GM10248 (cell line): ENCODE measurements around the gene SHISA5.
"Not testable (repeated sequence)": the region's sequence is repeated elsewhere in the genome, so short reads cannot be mapped to it uniquely, and the experiment has no call there.

Experiments used
- CTCF ChIA-PET: fragments of 300-600 bp; sonication (Branson Sonifier 250); formaldehyde crosslinking; extraction: SDS; loops from one replicate; lab custom pipeline; 2021; ENCODE audit warnings: antibody characterized with exemption; lab: Yijun Ruan, JAX
- POLR2A ChIA-PET: fragments of 350-650 bp; sonication (Branson Sonifier 250); formaldehyde crosslinking; extraction: SDS; loops from one replicate; lab custom pipeline; 2020; ENCODE audit warnings: antibody characterized with exemption; lab: Yijun Ruan, JAX
- DNase-seq: peaks from one replicate; pipeline ENCODE4 v3.0.0; 2012; ENCODE audit errors: extremely low spot score
- TF ChIP-seq, protein P1 (sequence below): IDR thresholded peaks from 2 replicates; pipeline ENCODE4 v1.5.1; 2012; ENCODE audit warnings: mild to moderate bottlenecking, low read depth; ENCODE audit errors: extremely low read depth, missing control alignments, control extremely low read depth

Gene SHISA5

DNA sequence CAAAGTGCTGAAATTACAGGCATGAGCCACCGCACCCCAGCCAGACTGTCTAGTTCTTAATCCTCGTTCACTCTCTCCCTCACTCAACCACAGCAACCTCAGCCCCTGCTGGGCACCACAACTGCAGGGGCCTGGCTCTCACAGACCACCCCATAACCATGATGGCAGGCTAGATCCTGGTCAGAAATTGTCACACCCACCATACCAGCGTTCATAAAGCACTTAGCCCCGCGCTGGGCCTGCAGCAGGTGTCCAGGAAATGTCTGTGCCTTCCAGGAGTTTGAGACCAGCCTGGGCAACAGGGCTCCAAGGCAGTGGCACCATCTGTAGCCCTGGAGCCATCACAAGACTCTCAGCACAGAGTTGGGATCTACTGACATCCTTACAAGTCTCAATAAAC lies 1.9 kb downstream of the SHISA5 start:
- no peak for DNase-seq
- TF ChIP-seq, protein P1, sequence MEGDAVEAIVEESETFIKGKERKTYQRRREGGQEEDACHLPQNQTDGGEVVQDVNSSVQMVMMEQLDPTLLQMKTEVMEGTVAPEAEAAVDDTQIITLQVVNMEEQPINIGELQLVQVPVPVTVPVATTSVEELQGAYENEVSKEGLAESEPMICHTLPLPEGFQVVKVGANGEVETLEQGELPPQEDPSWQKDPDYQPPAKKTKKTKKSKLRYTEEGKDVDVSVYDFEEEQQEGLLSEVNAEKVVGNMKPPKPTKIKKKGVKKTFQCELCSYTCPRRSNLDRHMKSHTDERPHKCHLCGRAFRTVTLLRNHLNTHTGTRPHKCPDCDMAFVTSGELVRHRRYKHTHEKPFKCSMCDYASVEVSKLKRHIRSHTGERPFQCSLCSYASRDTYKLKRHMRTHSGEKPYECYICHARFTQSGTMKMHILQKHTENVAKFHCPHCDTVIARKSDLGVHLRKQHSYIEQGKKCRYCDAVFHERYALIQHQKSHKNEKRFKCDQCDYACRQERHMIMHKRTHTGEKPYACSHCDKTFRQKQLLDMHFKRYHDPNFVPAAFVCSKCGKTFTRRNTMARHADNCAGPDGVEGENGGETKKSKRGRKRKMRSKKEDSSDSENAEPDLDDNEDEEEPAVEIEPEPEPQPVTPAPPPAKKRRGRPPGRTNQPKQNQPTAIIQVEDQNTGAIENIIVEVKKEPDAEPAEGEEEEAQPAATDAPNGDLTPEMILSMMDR, result no peak
- CTCF ChIA-PET, result no interaction called here
- POLR2A ChIA-PET, result no interaction called here

DNA sequence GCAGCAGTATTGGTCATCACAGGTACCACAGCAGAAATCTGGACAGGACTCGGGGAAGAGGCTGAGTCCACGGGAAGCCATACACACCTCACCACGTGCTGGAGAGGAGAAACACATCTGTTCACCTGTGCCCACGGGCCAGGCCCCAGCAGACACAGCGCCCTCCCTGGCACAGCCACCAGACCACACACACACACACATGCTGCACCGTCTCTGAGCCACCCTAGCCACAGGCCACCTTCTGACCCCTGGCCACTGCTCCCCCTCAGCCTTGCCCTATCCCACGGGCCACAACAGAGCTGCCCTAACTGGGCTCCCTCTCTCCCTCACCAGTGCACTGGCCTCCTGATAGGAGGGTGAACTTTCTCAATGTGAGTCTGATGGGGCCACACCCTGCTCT lies 2.8 kb downstream of the SHISA5 start:
- TF ChIP-seq, protein P1, result no peak
- CTCF ChIA-PET, result no interaction called here
- POLR2A ChIA-PET, result no interaction called here
- no peak for DNase-seq

DNA sequence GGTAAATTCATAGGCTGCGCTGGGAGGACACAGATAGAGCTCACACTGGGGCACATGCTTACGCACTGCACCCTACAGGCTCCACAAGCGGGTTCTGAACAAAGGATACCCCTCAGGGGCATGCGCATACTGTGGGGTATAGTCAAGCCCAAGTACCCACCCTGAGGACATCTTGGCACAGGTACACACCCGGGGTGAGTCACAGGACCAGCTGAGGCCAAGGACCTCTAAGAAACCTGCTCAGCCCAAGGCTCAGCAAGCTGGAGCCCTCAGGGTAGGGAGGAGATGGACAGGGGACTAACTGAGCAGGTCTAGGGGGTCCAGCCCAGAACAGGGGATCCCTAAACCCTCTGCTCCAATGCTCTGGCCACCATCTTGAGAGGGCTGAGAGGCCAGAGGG lies 3.3 kb downstream of the SHISA5 start:
- CTCF ChIA-PET, result no interaction called here
- no peak for DNase-seq
- TF ChIP-seq, protein P1, result no peak
- POLR2A ChIA-PET, result no interaction called here

DNA sequence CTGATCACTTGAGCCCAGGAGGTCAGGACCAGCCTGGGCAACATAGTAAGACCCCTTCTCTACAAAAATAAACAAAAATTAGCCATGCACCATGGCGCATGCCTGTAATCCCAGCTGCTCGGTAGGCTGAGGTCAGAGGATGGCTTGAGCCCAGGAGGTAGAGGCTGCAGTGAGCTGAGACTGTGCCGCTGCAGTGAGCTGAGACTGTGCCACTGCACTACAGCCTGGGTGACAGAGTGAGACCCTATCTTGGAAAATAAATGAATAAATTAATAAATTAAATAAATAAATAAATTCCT lies 10.8 kb downstream of the SHISA5 start:
- POLR2A ChIA-PET, result no interaction called here
- CTCF ChIA-PET, result interaction anchor here (1.5 kb wide), 1 partner anchor 56 kb away, joined by 4 read pairs; no protein-coding TSS in a partner anchor
- TF ChIP-seq, protein P1, result no peak
- DNase-seq, result no peak

DNA sequence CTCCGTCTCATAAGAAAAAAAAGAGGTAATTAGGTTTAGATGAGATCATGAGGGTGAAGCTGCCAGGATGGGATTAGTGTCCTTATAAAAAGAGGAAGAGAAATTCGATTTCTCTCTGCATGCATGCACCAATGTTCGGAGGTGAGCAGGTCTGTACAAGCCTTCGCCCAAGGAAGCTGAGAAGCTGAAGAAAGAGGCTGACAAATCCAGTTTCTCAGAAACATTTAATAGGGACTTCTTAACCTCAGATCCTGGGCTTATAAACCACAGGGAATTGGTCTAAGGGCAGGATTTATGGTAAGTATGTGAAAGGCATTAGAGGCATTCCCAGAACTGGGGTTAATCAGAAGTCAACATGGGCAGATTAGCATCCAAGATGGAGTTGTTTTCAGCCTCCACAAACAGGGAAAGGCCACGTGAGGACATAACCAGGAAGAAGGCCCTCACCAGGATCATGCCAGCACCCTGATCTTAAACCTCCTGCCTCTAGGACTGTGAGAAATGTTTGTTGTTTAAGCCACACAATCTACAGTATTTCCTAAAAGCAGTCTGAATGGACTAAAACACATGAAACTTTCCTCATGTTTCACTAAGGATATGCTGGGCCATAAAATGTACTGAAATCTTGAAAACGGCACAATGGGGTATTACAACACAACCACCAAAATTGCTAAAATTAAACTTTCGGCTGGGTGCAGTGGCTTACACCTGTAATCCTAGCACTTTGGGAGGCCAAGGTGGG lies 11.3 kb downstream of the SHISA5 start:
- ChIA-PET POLR2A (no interaction called here), CTCF (no interaction called here)
- TF ChIP-seq, protein P1, result no peak
- peak; percentile 48 for DNase-seq

DNA sequence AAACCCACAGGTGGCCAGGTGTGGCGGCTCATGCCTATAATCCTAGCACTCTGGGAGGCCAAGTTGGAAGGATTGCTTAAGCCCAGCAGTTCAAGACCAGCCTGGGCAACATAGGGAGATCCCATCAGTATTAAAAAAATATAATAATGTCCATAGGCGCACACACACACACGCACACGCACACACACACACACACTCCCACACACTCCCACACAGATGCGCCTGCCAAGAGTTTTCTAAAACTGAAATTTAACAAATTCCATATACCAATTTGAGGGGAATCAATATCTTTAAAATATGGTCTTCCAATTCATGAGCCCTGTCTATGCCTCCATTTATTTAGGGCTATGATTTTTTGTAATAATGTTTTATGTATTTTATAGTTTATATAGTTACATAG lies 17.0 kb downstream of the SHISA5 start:
- no peak for DNase-seq
- POLR2A ChIA-PET, result no interaction called here
- CTCF ChIA-PET, result no interaction called here
- TF ChIP-seq, protein P1, result no peak

DNA sequence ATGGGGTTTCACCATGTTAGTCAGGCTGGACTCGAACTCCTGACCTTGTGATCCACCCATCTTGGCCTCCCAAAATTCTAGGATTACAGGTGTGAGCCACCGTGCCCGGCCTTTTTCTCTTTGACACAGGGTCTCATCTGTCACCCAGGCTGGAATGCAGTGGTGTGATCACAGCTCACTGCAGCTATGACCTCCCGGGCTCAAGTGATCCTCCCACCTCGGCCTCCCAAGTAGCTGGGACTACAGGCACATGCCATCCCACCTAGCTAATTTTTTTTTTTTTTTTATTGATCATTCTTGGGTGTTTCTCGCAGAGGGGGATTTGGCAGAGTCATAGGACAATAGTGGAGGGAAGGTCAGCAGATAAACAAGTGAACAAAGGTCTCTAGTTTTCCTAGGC lies 21.2 kb downstream of the SHISA5 start:
- CTCF ChIA-PET, result interaction anchor here (1.8 to 2.4 kb wide), 2 partner anchors 10 to 20 kb away, joined by 5 to 6 read pairs; no protein-coding TSS in a partner anchor
- POLR2A ChIA-PET, DNase-seq: not testable (repeated sequence)

DNA sequence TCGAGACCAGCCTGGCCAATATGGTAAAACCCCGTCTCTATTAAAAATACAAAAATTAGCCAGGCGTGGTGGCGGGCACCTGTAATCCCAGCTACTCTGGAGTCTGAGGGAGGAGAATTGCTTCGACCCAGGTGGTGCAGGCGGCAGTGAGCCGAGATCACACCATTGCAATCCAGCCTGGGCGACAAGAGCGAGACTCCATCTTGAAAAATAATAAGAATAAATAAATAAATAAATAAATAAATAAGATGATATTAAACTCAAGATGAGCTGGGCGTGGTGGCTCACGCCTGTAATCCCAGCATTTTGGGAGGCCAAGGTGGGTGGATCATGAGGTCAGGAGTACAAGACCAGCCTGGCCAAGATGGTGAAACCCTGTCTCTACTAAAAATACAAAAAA lies 23.1 kb downstream of the SHISA5 start:
- DNase-seq, POLR2A ChIA-PET: not testable (repeated sequence)
- CTCF ChIA-PET, result interaction anchor here (1.0 to 2.4 kb wide), 2 partner anchors 8 to 45 kb away, joined by 3 to 6 read pairs; no protein-coding TSS in a partner anchor
